Measurements from ENCODE around the gene PLCXD3.
"Not testable (repeated sequence)": the region's sequence is repeated elsewhere in the genome, so short reads cannot be mapped to it uniquely, and the experiment has no call there.

PLCXD3 gene

GRCh38 chr5:41345295-41345694 lies 165.1 kb downstream of the PLCXD3 start:
- no peak for DNase-seq

- no peak for DNase-seq
Observed at GRCh38 chr5:41339339-41339738, 171.1 kb downstream of the PLCXD3 start.

- DNase-seq = no peak
Observed at GRCh38 chr5:41338136-41338675, 172.2 kb downstream of the PLCXD3 start.

GRCh38 chr5:41337724-41338123 lies 172.7 kb downstream of the PLCXD3 start:
- DNase-seq = no peak

GRCh38 chr5:41337216-41337615 lies 173.2 kb downstream of the PLCXD3 start:
- DNase-seq = no peak

GRCh38 chr5:41336471-41336870 lies 173.9 kb downstream of the PLCXD3 start:
- DNase-seq = no peak

GRCh38 chr5:41335596-41336181 lies 174.7 kb downstream of the PLCXD3 start:
- no peak for DNase-seq

GRCh38 chr5:41334758-41335157 lies 175.6 kb downstream of the PLCXD3 start:
- peak; percentile 30 to 32 for DNase-seq

- no peak for DNase-seq
Observed at GRCh38 chr5:41334221-41334620, 176.2 kb downstream of the PLCXD3 start.

GRCh38 chr5:41325074-41325473 lies 185.3 kb downstream of the PLCXD3 start:
- DNase-seq = no peak

- DNase-seq = not testable (repeated sequence)
Observed at GRCh38 chr5:41322826-41323225, 187.6 kb downstream of the PLCXD3 start.

GRCh38 chr5:41312478-41313060 lies 197.8 kb downstream of the PLCXD3 start:
- DNase-seq = no peak

- no peak for DNase-seq
Observed at GRCh38 chr5:41312066-41312465, 198.3 kb downstream of the PLCXD3 start.

- no peak for DNase-seq
Observed at GRCh38 chr5:41309275-41309674, 201.1 kb downstream of the PLCXD3 start.

GRCh38 chr5:41306005-41306404 lies 204.4 kb downstream of the PLCXD3 start:
- no peak for DNase-seq

- no peak for DNase-seq
Observed at GRCh38 chr5:41305056-41305455, 205.3 kb downstream of the PLCXD3 start.

- DNase-seq = no peak
Observed at GRCh38 chr5:41296066-41296465, 214.3 kb downstream of the PLCXD3 start.

- DNase-seq = no peak
Observed at GRCh38 chr5:41291323-41291722, 219.1 kb downstream of the PLCXD3 start.

- no peak for DNase-seq
Observed at GRCh38 chr5:41290810-41291209, 219.6 kb downstream of the PLCXD3 start.

- DNase-seq = no peak
Observed at GRCh38 chr5:41289970-41290464, 220.4 kb downstream of the PLCXD3 start.

GRCh38 chr5:41286696-41287095 lies 223.7 kb downstream of the PLCXD3 start:
- DNase-seq = no peak

GRCh38 chr5:41286165-41286564 lies 224.2 kb downstream of the PLCXD3 start:
- DNase-seq = no peak

GRCh38 chr5:41284938-41285337 lies 225.5 kb downstream of the PLCXD3 start:
- no peak for DNase-seq

GRCh38 chr5:41281215-41281810 lies 229.1 kb downstream of the PLCXD3 start:
- DNase-seq = peak in 1 of 2 experiments; percentile 38
